Smooth muscle cell (in vitro differentiated cells): ENCODE measurements around the gene CALU. TPM values are rescaled to one million over a fixed set of nuclear protein-coding genes. Genes with fewer than 3 reads are reported as not detected.

Experiments
- DNase-seq: peaks from one replicate; lab custom pipeline; 2025; ENCODE audit not compliant: unreplicated experiment; lab: John Stamatoyannopoulos, UW
- H2AFZ ChIP-seq: fragments of 200-600 bp; sonication (generic); 2 replicates; pipeline ENCODE4 v1.6.0; 2016; ENCODE audit warnings: antibody characterized with exemption, low read depth, mild to moderate bottlenecking
- H3F3A ChIP-seq: fragments of 200-600 bp; sonication (generic); 2 replicates; pipeline ENCODE4 v1.6.0; 2017; ENCODE audit warnings: antibody characterized with exemption, low read depth
- H3K27ac ChIP-seq: fragments of 200-600 bp; sonication (generic); 2 replicates; pipeline ENCODE4 v1.5.1; 2016; ENCODE audit warnings: low read depth, mild to moderate bottlenecking
- H3K27me3 ChIP-seq: fragments of 200-600 bp; sonication (generic); 2 replicates; pipeline ENCODE4 v1.6.1; 2016; ENCODE audit warnings: low read depth, mild to moderate bottlenecking
- H3K36me3 ChIP-seq: fragments of 200-600 bp; sonication (generic); 2 replicates; pipeline ENCODE4 v1.5.1; 2016; ENCODE audit warnings: low read depth
- H3K4me1 ChIP-seq: fragments of 200-600 bp; sonication (generic); 2 replicates; pipeline ENCODE4 v1.5.1; 2016; ENCODE audit warnings: low read depth
- H3K4me2 ChIP-seq: fragments of 200-600 bp; sonication (generic); 2 replicates; pipeline ENCODE4 v1.6.0; 2016; ENCODE audit warnings: mild to moderate bottlenecking
- H3K4me3 ChIP-seq: fragments of 200-600 bp; sonication (generic); 2 replicates; pipeline ENCODE4 v1.5.1; 2016; ENCODE audit warnings: mild to moderate bottlenecking
- H3K79me2 ChIP-seq: fragments of 200-600 bp; sonication (generic); 2 replicates; pipeline ENCODE4 v1.6.0; 2016; ENCODE audit warnings: low read depth, mild to moderate bottlenecking
- H3K9ac ChIP-seq: fragments of 200-600 bp; sonication (generic); 2 replicates; pipeline ENCODE4 v1.6.0; 2016; ENCODE audit warnings: low read depth
- H3K9me3 ChIP-seq: fragments of 200-600 bp; sonication (generic); replicated peaks from 2 replicates; pipeline ENCODE4 v1.5.1; 2016; ENCODE audit warnings: low read depth
- H4K20me1 ChIP-seq: fragments of 200-600 bp; sonication (generic); 2 replicates; pipeline ENCODE4 v1.6.0; 2016; ENCODE audit warnings: low read depth
- WGBS: methylation state at CpG from one replicate; pipeline ENCODE4 v1.1.7; 2016; ENCODE audit warnings: low lambda C conversion rate; 5-methylcytosine and 5-hydroxymethylcytosine counted together
- polyA plus RNA-seq: library from polyadenylated mRNA; unstranded; fragments of >200 nt; fragmentation: Nextera tagmentation; extraction: Ambion mirVana; gene quantifications from 2 replicates; pipeline ENCODE4 v1.2.1, GENCODE V29; 2016
- total RNA-seq: library from RNA; depleted of rRNA; stranded (reverse); fragments of >200 nt; gene quantifications from 2 replicates; pipeline ENCODE4 v1.2.3, GENCODE V29; 2014
- TF ChIP-seq, protein P1 (sequence below): fragments of 200-600 bp; sonication (generic); IDR thresholded peaks from 2 replicates; pipeline ENCODE4 v1.5.1; 2017; ENCODE audit warnings: borderline replicate concordance, mild to moderate bottlenecking, antibody characterized with exemption; ENCODE audit not compliant: insufficient read depth, poor library complexity, severe bottlenecking

Gene CALU
- total and polyA plus RNA-seq, 2 experiments from 2014 or later: 679 to 783 TPM

- H3K4me2 ChIP-seq: no peak overlapping the region
- no peaks in the 10 kb centered on the region for H3K79me2 ChIP-seq
- TF ChIP-seq, protein P1, sequence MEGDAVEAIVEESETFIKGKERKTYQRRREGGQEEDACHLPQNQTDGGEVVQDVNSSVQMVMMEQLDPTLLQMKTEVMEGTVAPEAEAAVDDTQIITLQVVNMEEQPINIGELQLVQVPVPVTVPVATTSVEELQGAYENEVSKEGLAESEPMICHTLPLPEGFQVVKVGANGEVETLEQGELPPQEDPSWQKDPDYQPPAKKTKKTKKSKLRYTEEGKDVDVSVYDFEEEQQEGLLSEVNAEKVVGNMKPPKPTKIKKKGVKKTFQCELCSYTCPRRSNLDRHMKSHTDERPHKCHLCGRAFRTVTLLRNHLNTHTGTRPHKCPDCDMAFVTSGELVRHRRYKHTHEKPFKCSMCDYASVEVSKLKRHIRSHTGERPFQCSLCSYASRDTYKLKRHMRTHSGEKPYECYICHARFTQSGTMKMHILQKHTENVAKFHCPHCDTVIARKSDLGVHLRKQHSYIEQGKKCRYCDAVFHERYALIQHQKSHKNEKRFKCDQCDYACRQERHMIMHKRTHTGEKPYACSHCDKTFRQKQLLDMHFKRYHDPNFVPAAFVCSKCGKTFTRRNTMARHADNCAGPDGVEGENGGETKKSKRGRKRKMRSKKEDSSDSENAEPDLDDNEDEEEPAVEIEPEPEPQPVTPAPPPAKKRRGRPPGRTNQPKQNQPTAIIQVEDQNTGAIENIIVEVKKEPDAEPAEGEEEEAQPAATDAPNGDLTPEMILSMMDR: no peak
- H3K4me1 ChIP-seq: peaks cover 3% of the 10 kb centered on the region
- no peak overlapping the region for H3K27ac ChIP-seq
- H3K4me3 ChIP-seq: no peak overlapping the region
- H3F3A ChIP-seq: no peaks in the 10 kb centered on the region
- no peak overlapping the region for H3K9ac ChIP-seq
- 83% methylated on average over 3 of the region's 3 CpGs for WGBS
- no peak for DNase-seq
- no peak overlapping the region for H2AFZ ChIP-seq
- H3K36me3 ChIP-seq: no peaks in the 10 kb centered on the region
- H3K9me3 ChIP-seq: no peaks in the 10 kb centered on the region
- H4K20me1 ChIP-seq: no peaks in the 10 kb centered on the region
- H3K27me3 ChIP-seq: no peaks in the 10 kb centered on the region
Observed at GRCh38 chr7:128708824-128709223, 30.3 kb upstream of the CALU start.

- no peak overlapping the region for H3K4me3 ChIP-seq
- no peaks in the 10 kb centered on the region for H3F3A ChIP-seq
- no peak for DNase-seq
- H3K27ac ChIP-seq: no peak overlapping the region
- peaks cover 3% of the 10 kb centered on the region for H3K4me1 ChIP-seq
- no peak overlapping the region for H3K4me2 ChIP-seq
- H3K9ac ChIP-seq: no peak overlapping the region
- 89% methylated on average over 6 of the region's 6 CpGs for WGBS
- H3K36me3 ChIP-seq: no peaks in the 10 kb centered on the region
- H3K27me3 ChIP-seq: no peaks in the 10 kb centered on the region
- no peaks in the 10 kb centered on the region for H4K20me1 ChIP-seq
- no peaks in the 10 kb centered on the region for H3K79me2 ChIP-seq
- no peaks in the 10 kb centered on the region for H3K9me3 ChIP-seq
- H2AFZ ChIP-seq: no peak overlapping the region
- TF ChIP-seq, protein P1: no peak
Observed at GRCh38 chr7:128710481-128710880, 28.7 kb upstream of the CALU start.

GRCh38 chr7:128713794-128714193 lies 25.4 kb upstream of the CALU start:
- Histone ChIP-seq H3K79me2 (no peaks in the 10 kb centered on the region), H4K20me1 (no peaks in the 10 kb centered on the region), H3K36me3 (no peaks in the 10 kb centered on the region), H3K27ac (no peak overlapping the region), H3K4me2 (no peak overlapping the region), H3K9me3 (no peaks in the 10 kb centered on the region), H3K9ac (no peak overlapping the region), H3F3A (no peaks in the 10 kb centered on the region), H3K4me1 (no peaks in the 10 kb centered on the region), H3K27me3 (no peaks in the 10 kb centered on the region), H3K4me3 (no peak overlapping the region), H2AFZ (no peak overlapping the region)
- DNase-seq: no peak
- WGBS: 83% methylated on average over 2 of the region's 2 CpGs
- TF ChIP-seq, protein P1: no peak

GRCh38 chr7:128714701-128715495 lies 24.3 kb upstream of the CALU start:
- 90% methylated on average over 8 of the region's 8 CpGs for WGBS
- no peaks in the 10 kb centered on the region for H3K9me3 ChIP-seq
- H3K27me3 ChIP-seq: no peaks in the 10 kb centered on the region
- H3K4me1 ChIP-seq: no peaks in the 10 kb centered on the region
- no peaks in the 10 kb centered on the region for H3K79me2 ChIP-seq
- no peak overlapping the region for H3K4me3 ChIP-seq
- no peaks in the 10 kb centered on the region for H3F3A ChIP-seq
- no peaks in the 10 kb centered on the region for H3K36me3 ChIP-seq
- H4K20me1 ChIP-seq: no peaks in the 10 kb centered on the region
- H3K4me2 ChIP-seq: no peak overlapping the region
- H2AFZ ChIP-seq: no peak overlapping the region
- H3K9ac ChIP-seq: no peak overlapping the region
- H3K27ac ChIP-seq: no peak overlapping the region
- no peak for DNase-seq
- TF ChIP-seq, protein P1: no peak
